ENCODE data around the gene BAIAP2L2. TPM values are rescaled to one million over a fixed set of nuclear protein-coding genes. Genes with fewer than 3 reads are reported as not detected.
"Not testable (repeated sequence)": the region's sequence is repeated elsewhere in the genome, so short reads cannot be mapped to it uniquely, and the experiment has no call there.

The BAIAP2L2 gene
- total RNA-seq, 2 experiments from 2014 or later, result 0.71 to 0.88 TPM

DNA sequence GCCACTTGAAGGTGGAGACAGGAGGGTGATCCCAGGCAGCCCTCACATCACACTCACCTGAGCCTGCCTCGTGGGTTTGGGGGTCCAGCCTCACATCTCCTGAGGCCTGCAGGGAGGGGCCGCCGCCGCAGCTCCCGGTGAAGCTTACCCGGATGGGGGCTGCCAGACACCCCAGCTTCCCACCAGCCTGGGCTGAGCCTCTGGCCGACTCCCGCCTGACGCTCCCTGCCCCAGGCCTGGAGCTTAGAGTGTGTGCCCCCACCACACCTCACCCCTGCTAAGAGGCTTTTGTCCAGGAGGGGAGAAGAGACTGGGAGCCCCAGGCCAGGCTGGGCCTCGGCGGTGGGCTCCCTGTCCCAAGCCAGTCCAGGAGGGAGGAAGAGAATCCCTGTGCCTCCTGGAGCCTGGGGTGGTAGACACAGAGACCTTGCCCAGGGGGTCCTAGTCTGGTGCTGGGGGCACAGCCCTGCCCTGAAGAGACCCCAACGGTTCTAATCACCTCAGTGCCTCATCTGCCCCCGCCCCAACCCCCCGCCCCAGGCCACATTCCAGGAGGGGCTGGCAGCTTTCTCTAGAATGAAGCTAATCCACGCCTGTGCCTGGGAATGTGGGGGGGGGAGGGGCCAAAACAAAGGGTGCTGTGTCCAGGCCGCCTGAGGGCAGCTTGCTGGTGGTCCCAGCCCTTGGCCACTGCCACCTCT, 26.4 kb downstream of the BAIAP2L2 start, which contains the start of gene SLC16A8:
TSS of gene SLC16A8 (minus strand) at position 254 of the 701 bp plus-strand sequence. CDS start 1,311 bp downstream, outside the sequence.
- peaks cover 2% of the 10 kb centered on the region for H3K36me3 Mint-ChIP-seq (ENCODE audit: low read depth)
- no peaks in the 10 kb centered on the region for H3K4me1 Mint-ChIP-seq
- ChIA-PET CTCF (interaction anchor here (0.6 kb wide), 1 partner anchor 23 kb away, joined by 3 read pairs; no protein-coding TSS in a partner anchor), POLR2A (no interaction called here)
- DNase-seq (no peak), ATAC-seq (no peak)
- intact Hi-C loops (cut with DNase I, micrococcal nuclease), result no loop called here
- no peak within 1 kb of the TSS for H3K27ac Mint-ChIP-seq
- H3K4me3 Mint-ChIP-seq, result no peak within 1 kb of the TSS
- peaks cover 26% of the 10 kb centered on the region for H3K27me3 Mint-ChIP-seq
- H3K9me3 Mint-ChIP-seq (ENCODE audit: low read depth), result no peaks in the 10 kb centered on the region

DNA sequence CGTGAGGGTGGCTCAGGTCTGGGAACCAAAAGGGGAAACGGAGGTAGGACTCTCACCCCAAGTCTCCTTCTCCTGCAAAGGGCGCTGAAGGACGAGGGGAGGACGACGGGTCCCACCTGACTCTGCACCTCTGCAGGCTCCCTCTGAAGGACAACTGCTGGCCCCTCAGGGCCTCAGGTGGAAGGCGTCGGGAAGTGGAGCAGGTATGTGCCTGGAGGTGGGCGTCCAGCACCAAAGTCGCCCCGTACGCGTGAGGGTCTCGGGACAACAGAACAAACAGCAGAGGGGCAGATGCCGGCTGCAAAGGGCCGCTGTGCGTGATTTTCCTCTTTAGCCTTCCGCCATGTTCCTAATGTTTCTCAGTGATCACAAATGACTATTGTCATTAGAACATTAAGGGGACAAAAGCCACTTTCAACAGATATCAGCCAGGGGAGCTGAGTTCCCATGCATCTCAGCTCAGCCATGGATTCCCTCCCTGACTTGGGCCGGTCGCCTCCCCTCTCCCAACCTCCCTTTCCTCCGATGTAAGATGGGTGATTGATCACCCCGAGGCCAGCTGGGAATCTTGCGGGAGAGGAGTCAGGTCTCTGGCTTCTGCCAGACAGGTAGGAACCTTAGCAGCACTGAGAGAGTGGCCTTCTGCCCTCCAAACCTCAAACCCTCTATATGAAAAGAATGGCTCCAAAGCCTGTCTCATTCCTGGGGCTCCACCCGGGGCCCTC, 27.3 kb downstream of the BAIAP2L2 start:
- Mint-ChIP-seq H3K27me3 (peaks cover 24% of the 10 kb centered on the region), H3K4me1 (no peaks in the 10 kb centered on the region), H3K36me3 (ENCODE audit: low read depth) (peaks cover 2% of the 10 kb centered on the region), H3K9me3 (ENCODE audit: low read depth) (no peaks in the 10 kb centered on the region), H3K27ac (no peak overlapping the region), H3K4me3 (no peak overlapping the region)
- intact Hi-C loops (cut with DNase I, micrococcal nuclease), result no loop called here
- ATAC-seq, result no peak
- ChIA-PET CTCF (interaction anchor here (0.6 kb wide), 1 partner anchor 24 kb away, joined by 3 read pairs; no protein-coding TSS in a partner anchor), POLR2A (no interaction called here)
- no peak for DNase-seq

DNA sequence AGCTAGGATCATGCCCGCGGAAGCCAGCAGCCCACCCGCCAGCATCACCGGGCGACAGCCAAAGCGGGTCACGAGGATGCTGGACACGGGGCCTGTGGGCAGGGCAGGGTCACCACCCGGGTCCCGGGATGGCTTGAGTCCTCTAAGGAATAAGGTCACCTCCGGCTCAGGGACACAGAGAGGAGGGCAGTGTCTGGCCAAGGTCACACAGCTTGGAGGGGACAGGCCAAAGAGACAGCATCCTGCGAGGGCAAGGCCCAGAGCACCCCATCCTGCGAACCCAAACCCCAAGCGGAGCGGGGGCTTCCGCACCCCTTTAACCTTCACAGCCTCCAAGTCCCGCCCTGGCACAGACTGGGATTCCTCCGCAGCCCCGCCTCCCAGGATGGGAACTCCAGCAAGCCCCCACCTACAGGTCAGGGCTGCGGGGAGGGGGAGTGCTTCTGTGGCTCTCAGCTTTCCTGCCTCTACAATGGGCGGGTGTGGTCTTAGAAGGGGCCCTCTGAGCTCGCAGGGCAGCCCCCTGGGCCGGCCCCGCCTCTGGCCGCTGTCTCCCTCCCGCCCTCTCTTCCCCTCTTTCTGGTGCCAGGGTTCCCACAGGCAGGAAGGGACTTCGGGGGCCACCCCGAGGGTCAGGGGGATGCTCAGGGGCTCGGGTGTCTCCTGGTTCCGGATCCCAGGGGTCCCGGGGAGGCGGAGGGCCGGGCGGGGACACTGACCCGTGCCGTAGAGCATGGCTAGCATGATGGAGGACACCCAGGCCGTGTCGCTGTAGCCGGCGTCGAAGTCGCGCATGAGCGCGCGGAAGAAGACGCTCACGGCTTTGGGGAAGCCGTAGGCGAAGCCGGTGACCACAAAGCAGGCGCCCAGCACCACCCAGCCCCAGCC, 28.3 kb downstream of the BAIAP2L2 start:
- Mint-ChIP-seq H3K9me3 (ENCODE audit: low read depth) (no peaks in the 10 kb centered on the region), H3K4me1 (no peaks in the 10 kb centered on the region), H3K36me3 (ENCODE audit: low read depth) (peaks cover 2% of the 10 kb centered on the region), H3K27me3 (peaks cover 17% of the 10 kb centered on the region), H3K27ac (no peak overlapping the region), H3K4me3 (no peak overlapping the region)
- POLR2A ChIA-PET, result no interaction called here
- CTCF ChIA-PET, result interaction anchor here (0.7 kb wide), 1 partner anchor 30 kb away, joined by 3 read pairs; no protein-coding TSS in a partner anchor
- intact Hi-C loops (cut with DNase I, micrococcal nuclease), result no loop called here
- DNase-seq (peak; percentile 45), ATAC-seq (peak; percentile 54)

DNA sequence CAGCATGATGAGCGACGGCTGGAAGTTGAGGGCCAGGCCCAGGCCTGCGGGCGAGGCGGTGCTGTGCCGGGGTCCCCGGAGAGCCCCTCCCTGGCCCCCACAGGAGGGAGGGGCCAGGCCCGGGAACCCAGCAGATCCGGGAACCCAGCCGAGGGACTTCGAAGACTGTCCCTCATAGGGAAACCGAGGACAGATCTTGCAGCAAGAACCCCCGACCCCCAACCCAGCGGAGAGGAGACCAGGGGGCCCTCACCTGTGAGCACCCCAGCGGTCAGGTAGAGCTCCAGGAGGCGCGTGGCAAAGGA, 28.9 kb downstream of the BAIAP2L2 start:
- H3K27ac Mint-ChIP-seq, result no peak overlapping the region
- DNase-seq (no peak), ATAC-seq (no peak)
- ChIA-PET CTCF (interaction anchor here (0.7 kb wide), 1 partner anchor 29 kb away, joined by 3 read pairs; no protein-coding TSS in a partner anchor), POLR2A (no interaction called here)
- H3K9me3 Mint-ChIP-seq (ENCODE audit: low read depth), result no peaks in the 10 kb centered on the region
- no peak overlapping the region for H3K4me3 Mint-ChIP-seq
- H3K27me3 Mint-ChIP-seq, result peaks cover 17% of the 10 kb centered on the region
- intact Hi-C loops (cut with DNase I, micrococcal nuclease), result no loop called here
- no peaks in the 10 kb centered on the region for H3K4me1 Mint-ChIP-seq
- peaks cover 2% of the 10 kb centered on the region for H3K36me3 Mint-ChIP-seq (ENCODE audit: low read depth)

GRCh38 chr22:38080850-38081635, 29.4 kb downstream of the BAIAP2L2 start:
- DNase-seq (peak; percentile 31), ATAC-seq (peak; percentile 55)
- intact Hi-C loops (cut with DNase I, micrococcal nuclease), result no loop called here
- POLR2A ChIA-PET, result no interaction called here
- H3K27me3 Mint-ChIP-seq, result peaks cover 17% of the 10 kb centered on the region
- CTCF ChIA-PET, result no interaction called here
- no peaks in the 10 kb centered on the region for H3K9me3 Mint-ChIP-seq (ENCODE audit: low read depth)
- no peaks in the 10 kb centered on the region for H3K36me3 Mint-ChIP-seq (ENCODE audit: low read depth)
- H3K27ac Mint-ChIP-seq, result no peak overlapping the region
- no peaks in the 10 kb centered on the region for H3K4me1 Mint-ChIP-seq
- H3K4me3 Mint-ChIP-seq, result no peak overlapping the region

DNA sequence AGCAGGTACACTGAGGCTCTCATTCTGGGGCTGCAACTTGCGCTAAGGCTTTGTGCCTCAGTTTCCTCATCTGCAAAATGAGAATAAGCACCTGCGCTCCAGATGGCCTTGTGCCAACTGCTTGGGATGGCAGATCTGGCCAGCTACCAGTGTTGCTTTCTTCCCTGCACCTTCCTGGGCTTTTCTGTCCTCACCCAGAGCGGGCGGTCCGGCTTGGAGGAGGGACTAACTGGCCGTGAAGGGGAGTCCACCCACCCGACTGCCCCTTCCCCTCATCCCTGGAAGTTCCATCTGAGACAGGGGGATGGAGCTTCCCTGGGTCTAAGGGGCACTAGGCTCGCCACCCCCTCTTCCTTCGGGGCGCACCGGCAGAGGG, 30.0 kb downstream of the BAIAP2L2 start:
- H3K4me1 Mint-ChIP-seq, result no peaks in the 10 kb centered on the region
- intact Hi-C loops (cut with DNase I, micrococcal nuclease), result no loop called here
- no peaks in the 10 kb centered on the region for H3K9me3 Mint-ChIP-seq (ENCODE audit: low read depth)
- ChIA-PET CTCF (no interaction called here), POLR2A (no interaction called here)
- H3K27ac Mint-ChIP-seq, result no peak overlapping the region
- DNase-seq (no peak), ATAC-seq (no peak)
- peaks cover 17% of the 10 kb centered on the region for H3K27me3 Mint-ChIP-seq
- H3K4me3 Mint-ChIP-seq, result no peak overlapping the region
- no peaks in the 10 kb centered on the region for H3K36me3 Mint-ChIP-seq (ENCODE audit: low read depth)

DNA sequence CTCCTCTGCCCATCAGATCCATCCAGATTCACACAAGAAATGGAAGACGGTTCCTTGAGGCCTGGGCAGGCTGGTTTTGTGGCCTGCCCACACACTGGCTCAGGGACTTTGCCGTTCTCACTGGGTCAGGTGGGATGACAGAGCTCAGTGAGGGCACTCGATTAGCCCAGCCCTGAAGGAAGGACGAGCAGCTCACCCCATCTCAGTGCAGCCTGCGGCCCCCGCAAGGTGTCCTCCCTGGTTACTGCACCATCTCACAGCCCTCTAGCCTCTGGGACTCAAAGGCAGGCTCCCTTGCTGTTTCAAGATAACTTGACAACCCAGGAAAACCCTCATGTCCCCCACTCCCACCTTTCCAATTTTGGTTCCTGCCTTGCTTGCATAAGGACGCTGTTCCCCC, 30.7 kb downstream of the BAIAP2L2 start:
- Mint-ChIP-seq H3K4me1 (no peaks in the 10 kb centered on the region), H3K27me3 (peaks cover 17% of the 10 kb centered on the region), H3K9me3 (ENCODE audit: low read depth) (no peaks in the 10 kb centered on the region), H3K36me3 (ENCODE audit: low read depth) (no peaks in the 10 kb centered on the region), H3K27ac (no peak overlapping the region), H3K4me3 (no peak overlapping the region)
- intact Hi-C loops (cut with DNase I, micrococcal nuclease), result no loop called here
- no peak for ATAC-seq
- DNase-seq, result no peak
- ChIA-PET CTCF (interaction anchor here (0.6 kb wide), 1 partner anchor 301 kb away, joined by 3 read pairs; no protein-coding TSS in a partner anchor), POLR2A (no interaction called here)

- H3K36me3 Mint-ChIP-seq (ENCODE audit: low read depth); DNase-seq; CTCF ChIA-PET; H3K9me3 Mint-ChIP-seq (ENCODE audit: low read depth); H3K27ac Mint-ChIP-seq; ATAC-seq; H3K4me1 Mint-ChIP-seq; intact Hi-C loops (cut with DNase I, micrococcal nuclease); H3K4me3 Mint-ChIP-seq: not testable (repeated sequence)
- H3K27me3 Mint-ChIP-seq, result peaks cover 17% of the 10 kb centered on the region
- POLR2A ChIA-PET, result interaction anchor here (0.7 kb wide), 1 partner anchor 931 kb away, joined by 8 read pairs; no protein-coding TSS in a partner anchor
Measured at GRCh38 chr22:38079208-38079607, 31.3 kb downstream of the BAIAP2L2 start.

DNA sequence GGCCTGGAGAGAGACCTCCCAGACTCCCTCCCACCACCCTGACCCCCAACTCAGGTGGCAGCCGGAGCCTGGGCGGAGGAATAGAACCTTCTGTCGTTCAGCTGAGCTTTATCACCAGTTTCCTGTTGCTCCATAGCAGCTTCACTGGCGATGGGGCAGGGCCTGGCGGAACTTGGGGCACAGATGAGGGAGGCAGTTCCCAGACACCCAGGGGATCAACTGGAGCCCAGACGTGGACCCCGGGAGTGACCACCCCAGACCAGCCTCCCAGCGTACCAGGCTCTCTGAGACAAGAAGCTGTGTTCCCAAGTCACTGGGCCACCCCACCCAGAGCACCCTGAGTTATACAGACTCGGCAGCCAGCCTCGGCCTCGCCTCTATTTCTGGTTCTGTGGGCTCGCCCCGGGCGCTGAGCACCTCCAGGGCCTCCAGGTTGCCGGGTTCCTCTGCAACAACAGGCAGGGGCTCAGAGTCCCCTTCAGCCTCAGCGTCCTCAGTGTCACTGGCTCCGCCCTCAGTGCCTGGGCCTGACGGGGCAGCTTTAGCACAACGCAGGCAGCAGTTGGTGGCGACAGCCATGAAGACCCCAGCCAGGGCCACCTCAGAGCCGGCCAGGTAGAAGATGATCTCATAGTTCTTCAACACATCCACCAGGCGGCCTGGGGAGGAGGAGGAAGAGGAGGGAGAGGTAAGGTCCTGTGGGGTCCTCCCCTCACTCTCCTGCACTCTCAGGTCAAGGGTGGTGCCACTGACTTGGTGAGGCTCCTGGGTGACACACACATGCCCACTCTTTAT, 32.2 kb downstream of the BAIAP2L2 start:
- H3K27ac Mint-ChIP-seq, result no peak overlapping the region
- H3K4me3 Mint-ChIP-seq, result no peak overlapping the region
- ChIA-PET POLR2A (interaction anchor here (0.7 kb wide), 1 partner anchor 931 kb away, joined by 8 read pairs; no protein-coding TSS in a partner anchor), CTCF (interaction anchor here (0.6 kb wide), 1 partner anchor 184 kb away, joined by 3 read pairs; no protein-coding TSS in a partner anchor)
- intact Hi-C loops (cut with DNase I, micrococcal nuclease), result no loop called here
- DNase-seq (no peak), ATAC-seq (no peak)
- H3K9me3 Mint-ChIP-seq (ENCODE audit: low read depth), result no peaks in the 10 kb centered on the region
- no peaks in the 10 kb centered on the region for H3K4me1 Mint-ChIP-seq
- H3K36me3 Mint-ChIP-seq (ENCODE audit: low read depth), result peaks cover under 1% of the 10 kb centered on the region
- H3K27me3 Mint-ChIP-seq, result peaks cover 17% of the 10 kb centered on the region

GRCh38 chr22:38077595-38077994, 32.9 kb downstream of the BAIAP2L2 start:
- ATAC-seq, result no peak
- ChIA-PET CTCF (interaction anchor here (0.6 kb wide), 1 partner anchor 184 kb away, joined by 3 read pairs; no protein-coding TSS in a partner anchor), POLR2A (no interaction called here)
- no peak for DNase-seq
- Mint-ChIP-seq H3K27ac (no peak overlapping the region), H3K36me3 (ENCODE audit: low read depth) (peaks cover 3% of the 10 kb centered on the region), H3K27me3 (peaks cover 17% of the 10 kb centered on the region), H3K4me1 (no peaks in the 10 kb centered on the region), H3K9me3 (ENCODE audit: low read depth) (no peaks in the 10 kb centered on the region), H3K4me3 (no peak overlapping the region)
- intact Hi-C loops (cut with DNase I, micrococcal nuclease), result no loop called here

Data from activated CD4-positive, alpha-beta T cell treated with anti-CD3 and anti-CD28 coated beads for 36 hours (primary cell).